Keratinocyte (primary cell): ENCODE measurements around the gene ALK. TPM values are rescaled to one million over a fixed set of nuclear protein-coding genes. Genes with fewer than 3 reads are reported as not detected.

ENCODE experiments used
- DNase-seq: peaks from one replicate; pipeline ENCODE4 v3.0.0-alpha.2; 2011; ENCODE audit warnings: low read depth, missing footprints, low spot score
- FAIRE-seq: peaks from 2 replicates; lab custom pipeline; 2011; peaks lifted over from hg19 to GRCh38; lab: Jason Lieb, UNC
- H2AFZ ChIP-seq: 2 replicates; pipeline ENCODE4 v1.6.0; 2012; ENCODE audit warnings: low read length, control low read depth, inconsistent platforms; ENCODE audit not compliant: control insufficient read depth
- H3K27ac ChIP-seq: 2 replicates; pipeline ENCODE4 v1.5.1; 2011; ENCODE audit warnings: low read length; ENCODE audit not compliant: control insufficient read depth, insufficient read depth
- H3K27me3 ChIP-seq: 3 replicates; pipeline ENCODE4 v1.6.0; 2011; ENCODE audit warnings: low read length; ENCODE audit not compliant: control insufficient read depth, insufficient read depth; ENCODE audit errors: extremely low read depth
- H3K36me3 ChIP-seq, 2 experiments: 2 replicates in 1 of 2; 3 replicates in 1 of 2; pipeline ENCODE4 v1.5.1; 2011; ENCODE audit warnings: low read length in 2 of 2, mild to moderate bottlenecking in 1 of 2; ENCODE audit not compliant: control insufficient read depth in 2 of 2, insufficient read depth in 2 of 2; ENCODE audit errors: extremely low read depth in 1 of 2
- H3K4me1 ChIP-seq: 3 replicates; pipeline ENCODE4 v1.5.1; 2011; ENCODE audit warnings: low read length; ENCODE audit not compliant: control insufficient read depth, insufficient read depth; ENCODE audit errors: extremely low read depth
- H3K4me2 ChIP-seq: 3 replicates; pipeline ENCODE4 v1.6.0; 2011; ENCODE audit warnings: low read depth, low read length; ENCODE audit not compliant: control insufficient read depth, insufficient read depth; ENCODE audit errors: extremely low read depth
- H3K4me3 ChIP-seq, 3 experiments: fragments of 200-600 bp in 1 of 3; sonication (generic) in 1 of 3; 2 replicates in 2 of 3; 3 replicates in 1 of 3; pipeline ENCODE4 v1.5.1; 2011 to 2016; ENCODE audit warnings: low read length in 3 of 3, mild to moderate bottlenecking in 3 of 3, control low read depth in 2 of 3, inconsistent platforms in 1 of 3, low read depth in 1 of 3, mixed read lengths in 1 of 3, mixed run types in 1 of 3, moderate library complexity in 1 of 3; ENCODE audit not compliant: control insufficient read depth in 2 of 3, insufficient read depth in 2 of 3; ENCODE audit errors: extremely low read depth in 1 of 3
- H3K79me2 ChIP-seq: 2 replicates; pipeline ENCODE4 v1.6.0; 2012; ENCODE audit warnings: low read length; ENCODE audit not compliant: control insufficient read depth, insufficient read depth
- H3K9ac ChIP-seq: 3 replicates; pipeline ENCODE4 v1.6.0; 2011; ENCODE audit warnings: low read length; ENCODE audit not compliant: control insufficient read depth, insufficient read depth; ENCODE audit errors: extremely low read depth
- H3K9me1 ChIP-seq: 3 replicates; pipeline ENCODE4 v1.6.0; 2011; ENCODE audit warnings: low read length; ENCODE audit not compliant: control insufficient read depth, insufficient read depth; ENCODE audit errors: extremely low read depth
- H3K9me3 ChIP-seq: 2 replicates; pipeline ENCODE4 v1.5.1; 2012; ENCODE audit warnings: low read depth, low read length; ENCODE audit not compliant: control insufficient read depth
- H4K20me1 ChIP-seq: 3 replicates; pipeline ENCODE4 v1.6.0; 2011; ENCODE audit warnings: low read length; ENCODE audit not compliant: control insufficient read depth, insufficient read depth; ENCODE audit errors: extremely low read depth
- CTCF ChIP-seq, 3 experiments: IDR thresholded peaks in 1 of 3; conservative IDR thresholded peaks in 1 of 3; optimal IDR thresholded peaks in 1 of 3; 2 replicates in 2 of 3; 3 replicates in 1 of 3; pipeline versions ENCODE3 to v1.5.1; 2011; ENCODE audit warnings: low read length in 3 of 3, mild to moderate bottlenecking in 3 of 3, moderate library complexity in 2 of 3, control low read depth in 1 of 3, inconsistent platforms in 1 of 3; ENCODE audit not compliant: insufficient read depth in 2 of 3; ENCODE audit errors: extremely low read depth in 1 of 3
- EZH2 ChIP-seq: IDR thresholded peaks from one replicate; pipeline ENCODE4 v1.6.1; 2012; ENCODE audit warnings: inconsistent platforms, mild to moderate bottlenecking, low read length, moderate library complexity
- dilution Hi-C: fragments of 300-500 bp; cut with MboI; formaldehyde crosslinking; loops from one replicate; pipeline ENCODE4 v1.7.0; 2020; ENCODE audit warnings: low sequenced_read_pairs; ENCODE audit not compliant: extremely low pct_ligation_motif_present
- polyA plus RNA-seq, 5 experiments: library from polyadenylated mRNA; depleted of rRNA in 3 of 5; stranded (reverse) in 3 of 5; stranded (forward) in 1 of 5; unstranded in 1 of 5; fragments of >200 nt; gene quantifications; 1 replicate in 1 of 5; 2 replicates in 3 of 5; 3 replicates in 1 of 5; pipeline versions ENCODE4 v1.2.1 to v1.2.3, GENCODE V29; 2011 to 2012; ENCODE audit warnings: missing spikeins in 2 of 5, low read depth in 1 of 5, low replicate concordance in 1 of 5

The ALK gene
- polyA plus RNA-seq, 1 donor (not counting 4 experiments of a cell fraction or from before 2014, with no cell fraction given), result not detected

DNA sequence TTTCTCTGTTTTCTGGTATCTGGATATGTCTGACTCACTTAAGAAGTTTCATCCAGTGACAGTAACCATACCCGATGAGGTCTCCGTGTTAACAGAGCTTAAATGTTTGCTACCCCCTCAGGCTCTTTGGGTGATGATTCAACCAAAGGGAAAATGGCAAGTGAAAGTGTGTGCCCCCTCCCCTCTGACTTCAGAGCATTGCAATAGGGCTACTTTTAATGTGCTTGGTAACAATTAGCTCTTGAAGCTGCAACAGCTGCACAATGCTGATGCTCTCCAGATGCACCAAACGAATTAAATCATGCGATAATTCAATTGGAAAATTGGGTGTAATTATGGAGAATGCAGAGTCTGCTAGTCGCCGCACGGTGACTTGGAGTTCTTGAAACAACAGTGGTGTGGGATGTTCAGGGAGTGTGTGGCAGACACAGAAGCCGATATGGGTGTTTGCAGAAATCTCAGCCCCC, 270.7 kb downstream of the ALK start:
- H3K4me2 ChIP-seq, result no peak overlapping the region
- no peak overlapping the region for H3K4me3 ChIP-seq
- no peaks in the 10 kb centered on the region for H3K79me2 ChIP-seq
- H3K9me1 ChIP-seq, result no peaks in the 10 kb centered on the region
- H2AFZ ChIP-seq, result no peak overlapping the region
- no peak for TF ChIP-seq EZH2
- no peak for TF ChIP-seq CTCF (optimal IDR thresholded peaks at IDR 0.05 in 1 of 3, IDR thresholded peaks at IDR 0.05 in 1 of 3, conservative IDR thresholded peaks at IDR 0.05 in 1 of 3; ENCODE audit: extremely low read depth in 1 of 3, insufficient read depth in 2 of 3, low read length in 3 of 3)
- no peaks in the 10 kb centered on the region for H3K36me3 ChIP-seq
- H4K20me1 ChIP-seq, result no peaks in the 10 kb centered on the region
- no peaks in the 10 kb centered on the region for H3K27me3 ChIP-seq
- no peaks in the 10 kb centered on the region for H3K4me1 ChIP-seq
- H3K9me3 ChIP-seq, result peaks cover 2% of the 10 kb centered on the region
- FAIRE-seq (peak; percentile 41), DNase-seq (no peak)
- no peak overlapping the region for H3K9ac ChIP-seq
- no peak overlapping the region for H3K27ac ChIP-seq
- dilution Hi-C loops, result no loop called here

DNA sequence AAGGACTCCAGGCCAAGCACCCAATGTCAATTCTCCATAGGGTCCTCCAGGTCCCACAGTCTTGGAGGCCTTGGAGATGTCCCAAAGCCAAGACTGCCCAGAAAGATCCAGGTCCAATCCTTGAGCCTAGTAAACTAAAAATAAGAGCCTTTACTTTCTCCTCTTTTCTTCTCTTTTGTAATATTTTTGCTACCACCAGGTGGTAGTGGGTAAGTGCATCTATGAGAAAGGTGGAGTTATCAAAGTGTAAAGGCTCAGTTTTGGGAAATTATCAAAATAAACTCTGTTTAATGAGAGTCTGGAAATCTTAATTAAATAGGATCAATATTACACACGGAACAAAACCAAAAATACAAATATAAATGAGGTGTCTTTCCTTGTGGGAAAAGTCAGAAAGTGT, 276.4 kb downstream of the ALK start:
- no peaks in the 10 kb centered on the region for H3K27me3 ChIP-seq
- no peak overlapping the region for H3K4me2 ChIP-seq
- no peak overlapping the region for H3K4me3 ChIP-seq
- no peak overlapping the region for H3K9ac ChIP-seq
- no peak overlapping the region for H2AFZ ChIP-seq
- H3K79me2 ChIP-seq, result no peaks in the 10 kb centered on the region
- dilution Hi-C loops, result no loop called here
- no peak overlapping the region for H3K27ac ChIP-seq
- peaks cover 10% of the 10 kb centered on the region for H3K4me1 ChIP-seq
- no peaks in the 10 kb centered on the region for H4K20me1 ChIP-seq
- DNase-seq (no peak), FAIRE-seq (no peak)
- no peaks in the 10 kb centered on the region for H3K9me1 ChIP-seq
- TF ChIP-seq CTCF (optimal IDR thresholded peaks at IDR 0.05 in 1 of 3, IDR thresholded peaks at IDR 0.05 in 1 of 3, conservative IDR thresholded peaks at IDR 0.05 in 1 of 3; ENCODE audit: extremely low read depth in 1 of 3, insufficient read depth in 2 of 3, low read length in 3 of 3), result no peak
- no peak for TF ChIP-seq EZH2
- no peaks in the 10 kb centered on the region for H3K36me3 ChIP-seq
- peaks cover 2% of the 10 kb centered on the region for H3K9me3 ChIP-seq
